GM12878 (cell line): ENCODE results near the gene IGSF22.

Experiments used
- EP300 ChIP-seq, 2 experiments: fragments of 150-350 bp in 1 of 2; IDR thresholded peaks; 2 replicates each; pipeline ENCODE4 v1.6.1; 2011 to 2012; ENCODE audit warnings: low read depth in 2 of 2, low read length in 2 of 2, borderline replicate concordance in 1 of 2, improper control_type of control experiment in 1 of 2, inconsistent platforms in 1 of 2; ENCODE audit not compliant: control insufficient read depth in 1 of 2
- TF ChIP-seq, protein P1 (sequence below): fragments of 450-650 bp; IDR thresholded peaks from 2 replicates; pipeline ENCODE4 v1.6.1; 2017; ENCODE audit warnings: mild to moderate bottlenecking
- TF ChIP-seq, protein P2 (sequence below), 3 experiments: IDR thresholded peaks in 2 of 3; conservative IDR thresholded peaks in 1 of 3; 2 replicates each; pipeline ENCODE4 v1.5.1; 2011; ENCODE audit warnings: low read depth in 3 of 3, low read length in 3 of 3, mild to moderate bottlenecking in 3 of 3, control low read depth in 2 of 3, moderate library complexity in 2 of 3, inconsistent platforms in 1 of 3, mixed read lengths in 1 of 3; ENCODE audit not compliant: control insufficient read depth in 2 of 3, insufficient read depth in 1 of 3; ENCODE audit errors: extremely low read depth in 1 of 3

DNA sequence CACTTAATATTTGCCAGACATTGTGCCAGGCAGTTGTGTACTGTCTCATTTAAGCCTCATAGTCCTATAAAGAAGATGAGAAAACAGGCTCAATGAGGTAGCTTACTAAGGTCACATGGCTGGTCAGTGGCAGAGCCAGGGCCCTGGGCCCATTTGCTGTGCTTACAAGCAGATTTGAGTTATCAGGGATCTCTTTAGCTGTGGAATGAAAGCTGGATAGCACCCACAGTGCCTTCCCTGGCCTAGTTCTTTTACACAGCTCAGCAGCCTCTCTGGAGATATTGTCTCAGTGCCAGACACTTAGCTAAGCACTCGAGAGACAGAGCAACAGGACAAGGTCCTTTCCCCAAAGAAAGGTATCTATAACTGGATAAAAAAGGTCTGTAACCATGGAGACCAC is 21.3 kb downstream of the IGSF22 start:
- TF ChIP-seq, protein P1, sequence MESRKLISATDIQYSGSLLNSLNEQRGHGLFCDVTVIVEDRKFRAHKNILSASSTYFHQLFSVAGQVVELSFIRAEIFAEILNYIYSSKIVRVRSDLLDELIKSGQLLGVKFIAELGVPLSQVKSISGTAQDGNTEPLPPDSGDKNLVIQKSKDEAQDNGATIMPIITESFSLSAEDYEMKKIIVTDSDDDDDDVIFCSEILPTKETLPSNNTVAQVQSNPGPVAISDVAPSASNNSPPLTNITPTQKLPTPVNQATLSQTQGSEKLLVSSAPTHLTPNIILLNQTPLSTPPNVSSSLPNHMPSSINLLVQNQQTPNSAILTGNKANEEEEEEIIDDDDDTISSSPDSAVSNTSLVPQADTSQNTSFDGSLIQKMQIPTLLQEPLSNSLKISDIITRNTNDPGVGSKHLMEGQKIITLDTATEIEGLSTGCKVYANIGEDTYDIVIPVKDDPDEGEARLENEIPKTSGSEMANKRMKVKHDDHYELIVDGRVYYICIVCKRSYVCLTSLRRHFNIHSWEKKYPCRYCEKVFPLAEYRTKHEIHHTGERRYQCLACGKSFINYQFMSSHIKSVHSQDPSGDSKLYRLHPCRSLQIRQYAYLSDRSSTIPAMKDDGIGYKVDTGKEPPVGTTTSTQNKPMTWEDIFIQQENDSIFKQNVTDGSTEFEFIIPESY, result no peak
- no peak for TF ChIP-seq EP300 (IDR thresholded peaks at IDR 0.05; ENCODE audit: borderline replicate concordance in 1 of 2, control insufficient read depth in 1 of 2, low read depth in 2 of 2, low read length in 2 of 2)
- TF ChIP-seq, protein P2, sequence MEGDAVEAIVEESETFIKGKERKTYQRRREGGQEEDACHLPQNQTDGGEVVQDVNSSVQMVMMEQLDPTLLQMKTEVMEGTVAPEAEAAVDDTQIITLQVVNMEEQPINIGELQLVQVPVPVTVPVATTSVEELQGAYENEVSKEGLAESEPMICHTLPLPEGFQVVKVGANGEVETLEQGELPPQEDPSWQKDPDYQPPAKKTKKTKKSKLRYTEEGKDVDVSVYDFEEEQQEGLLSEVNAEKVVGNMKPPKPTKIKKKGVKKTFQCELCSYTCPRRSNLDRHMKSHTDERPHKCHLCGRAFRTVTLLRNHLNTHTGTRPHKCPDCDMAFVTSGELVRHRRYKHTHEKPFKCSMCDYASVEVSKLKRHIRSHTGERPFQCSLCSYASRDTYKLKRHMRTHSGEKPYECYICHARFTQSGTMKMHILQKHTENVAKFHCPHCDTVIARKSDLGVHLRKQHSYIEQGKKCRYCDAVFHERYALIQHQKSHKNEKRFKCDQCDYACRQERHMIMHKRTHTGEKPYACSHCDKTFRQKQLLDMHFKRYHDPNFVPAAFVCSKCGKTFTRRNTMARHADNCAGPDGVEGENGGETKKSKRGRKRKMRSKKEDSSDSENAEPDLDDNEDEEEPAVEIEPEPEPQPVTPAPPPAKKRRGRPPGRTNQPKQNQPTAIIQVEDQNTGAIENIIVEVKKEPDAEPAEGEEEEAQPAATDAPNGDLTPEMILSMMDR (IDR thresholded peaks at IDR 0.05 in 2 of 3, conservative IDR thresholded peaks at IDR 0.05 in 1 of 3; ENCODE audit: control insufficient read depth in 2 of 3, extremely low read depth in 1 of 3, insufficient read depth in 1 of 3, low read depth in 3 of 3, low read length in 3 of 3), result no peak
